GM06990 (cell line): ENCODE results near the gene SZT2.

Experiments used
- DNase-seq: peaks from one replicate; pipeline ENCODE4 v3.0.0-alpha.2; 2011; ENCODE audit not compliant: insufficient read length; ENCODE audit errors: extremely low read depth
- H3K27me3 ChIP-seq: replicated peaks from 2 replicates; pipeline ENCODE4 v1.6.0; 2011; ENCODE audit warnings: low read length; ENCODE audit not compliant: control insufficient read depth, insufficient read depth
- H3K36me3 ChIP-seq: 2 replicates; pipeline ENCODE4 v1.5.1; 2011; ENCODE audit warnings: low read length; ENCODE audit not compliant: control insufficient read depth, insufficient read depth
- H3K4me3 ChIP-seq: replicated peaks from 2 replicates; pipeline ENCODE4 v1.5.1; 2011; ENCODE audit warnings: low read depth, mild to moderate bottlenecking, control low read depth, low read length
- TF ChIP-seq, protein P1 (sequence below): IDR thresholded peaks from 2 replicates; pipeline ENCODE4 v1.5.1; 2011; ENCODE audit warnings: low read length, control low read depth, mild to moderate bottlenecking, inconsistent platforms; ENCODE audit not compliant: insufficient read depth, poor library complexity, severe bottlenecking

The SZT2 gene

DNA sequence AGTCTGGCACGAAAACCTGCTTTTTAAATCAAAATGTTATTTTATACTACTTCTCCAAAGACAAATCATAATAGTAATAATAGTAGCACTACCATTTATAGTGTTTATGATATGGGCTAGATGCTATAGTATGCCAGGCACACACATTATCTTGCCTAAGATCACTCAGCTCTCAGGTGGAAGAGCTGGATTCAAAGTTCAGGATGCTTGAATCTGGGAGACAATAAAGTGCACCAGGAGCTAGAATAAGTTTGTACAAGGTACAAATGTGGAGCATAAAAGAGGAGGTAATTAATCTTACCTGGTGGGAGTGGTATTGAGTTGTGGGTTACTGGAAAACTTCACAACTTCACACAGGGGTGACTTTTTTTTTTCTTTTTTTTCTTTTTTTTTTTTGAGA lies 11.9 kb upstream of the SZT2 start:
- Histone ChIP-seq H3K36me3 (peaks cover 2% of the 10 kb centered on the region), H3K27me3 (no peaks in the 10 kb centered on the region), H3K4me3 (no peak overlapping the region)
- TF ChIP-seq, protein P1, sequence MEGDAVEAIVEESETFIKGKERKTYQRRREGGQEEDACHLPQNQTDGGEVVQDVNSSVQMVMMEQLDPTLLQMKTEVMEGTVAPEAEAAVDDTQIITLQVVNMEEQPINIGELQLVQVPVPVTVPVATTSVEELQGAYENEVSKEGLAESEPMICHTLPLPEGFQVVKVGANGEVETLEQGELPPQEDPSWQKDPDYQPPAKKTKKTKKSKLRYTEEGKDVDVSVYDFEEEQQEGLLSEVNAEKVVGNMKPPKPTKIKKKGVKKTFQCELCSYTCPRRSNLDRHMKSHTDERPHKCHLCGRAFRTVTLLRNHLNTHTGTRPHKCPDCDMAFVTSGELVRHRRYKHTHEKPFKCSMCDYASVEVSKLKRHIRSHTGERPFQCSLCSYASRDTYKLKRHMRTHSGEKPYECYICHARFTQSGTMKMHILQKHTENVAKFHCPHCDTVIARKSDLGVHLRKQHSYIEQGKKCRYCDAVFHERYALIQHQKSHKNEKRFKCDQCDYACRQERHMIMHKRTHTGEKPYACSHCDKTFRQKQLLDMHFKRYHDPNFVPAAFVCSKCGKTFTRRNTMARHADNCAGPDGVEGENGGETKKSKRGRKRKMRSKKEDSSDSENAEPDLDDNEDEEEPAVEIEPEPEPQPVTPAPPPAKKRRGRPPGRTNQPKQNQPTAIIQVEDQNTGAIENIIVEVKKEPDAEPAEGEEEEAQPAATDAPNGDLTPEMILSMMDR = no peak
- no peak for DNase-seq

DNA sequence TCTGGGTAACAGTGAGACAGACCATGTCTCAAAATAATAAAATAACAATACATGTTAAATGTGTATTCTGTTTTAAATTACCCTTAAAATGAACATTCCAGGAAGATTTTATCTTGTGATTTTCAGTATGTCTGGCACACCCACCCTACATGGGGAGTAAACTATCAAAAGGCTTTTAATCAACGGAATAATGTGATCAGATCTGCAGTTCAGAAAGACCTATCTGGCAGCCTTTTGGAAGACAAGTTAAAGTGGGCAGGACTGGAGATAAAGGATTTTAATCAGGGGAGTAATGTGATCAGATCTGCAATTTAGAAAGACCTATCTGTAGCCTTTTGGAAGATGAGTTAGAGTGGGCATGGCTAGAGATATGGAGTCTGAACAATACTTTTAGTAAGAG lies 10.2 kb upstream of the SZT2 start:
- Histone ChIP-seq H3K36me3 (peaks cover 8% of the 10 kb centered on the region), H3K27me3 (no peaks in the 10 kb centered on the region), H3K4me3 (no peak overlapping the region)
- DNase-seq = no peak
- TF ChIP-seq, protein P1 = no peak

DNA sequence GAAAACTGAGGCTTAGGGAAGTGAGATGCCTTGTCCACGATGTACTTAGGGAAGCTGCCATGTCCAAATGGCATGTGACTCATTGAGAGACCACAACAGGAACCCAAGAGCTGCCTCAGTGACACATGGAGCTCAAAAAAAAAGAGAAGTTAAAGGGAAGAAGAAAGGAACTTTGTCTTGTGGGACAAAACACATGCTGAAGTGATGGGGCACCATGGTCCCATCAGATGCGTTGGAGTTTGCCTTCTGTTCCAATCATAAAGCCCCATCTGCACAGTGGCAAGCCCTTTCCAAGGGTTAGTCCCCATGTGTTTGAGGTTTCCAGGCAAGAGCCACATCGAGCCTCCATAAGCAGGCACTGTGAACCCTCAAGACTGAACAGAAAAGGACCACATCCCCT lies 8.1 kb upstream of the SZT2 start:
- DNase-seq = no peak
- Histone ChIP-seq H3K36me3 (peaks cover 16% of the 10 kb centered on the region), H3K4me3 (no peak overlapping the region), H3K27me3 (no peaks in the 10 kb centered on the region)
- TF ChIP-seq, protein P1 = no peak

DNA sequence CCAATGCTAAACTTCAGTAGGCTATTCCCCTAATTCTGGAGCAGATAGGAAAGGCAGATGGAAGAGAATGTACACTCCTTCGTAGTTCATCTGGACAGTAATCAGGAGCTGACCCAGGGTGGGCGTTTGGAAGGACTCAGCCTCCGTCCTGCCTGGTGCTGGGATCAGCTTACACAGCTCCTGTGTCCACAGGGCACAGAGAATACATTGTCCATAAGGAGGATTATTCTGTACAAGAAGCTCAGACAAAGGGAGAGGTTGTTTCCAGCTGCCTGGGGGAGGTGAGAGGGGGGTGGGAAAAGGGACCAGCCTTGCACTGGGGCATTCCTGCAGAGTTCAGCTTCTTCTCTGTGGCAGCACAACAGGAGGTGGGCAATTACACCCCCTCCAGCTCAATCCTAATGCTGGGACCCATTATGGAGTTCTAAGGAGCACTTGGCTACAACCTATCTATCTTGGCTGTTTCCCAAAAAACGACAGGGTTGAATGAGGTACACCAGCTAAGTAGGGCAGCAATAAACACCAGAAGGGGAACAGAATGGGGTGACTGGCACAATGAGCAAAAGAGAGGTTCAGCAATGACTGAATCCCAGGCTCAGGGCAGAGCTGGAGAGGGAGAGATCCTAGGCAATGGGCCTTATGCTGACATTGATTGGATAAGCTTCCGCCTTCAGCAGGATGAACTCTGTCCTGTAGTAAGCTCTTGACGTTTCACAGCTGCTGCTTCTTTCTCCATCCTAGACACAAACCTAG lies 7.5 kb upstream of the SZT2 start:
- DNase-seq = no peak
- Histone ChIP-seq H3K27me3 (no peaks in the 10 kb centered on the region), H3K36me3 (peaks cover 18% of the 10 kb centered on the region), H3K4me3 (no peak overlapping the region)
- TF ChIP-seq, protein P1 = no peak

GRCh38 chr1:43383449-43383848 lies 6.2 kb upstream of the SZT2 start:
- TF ChIP-seq, protein P1 = no peak
- no peak for DNase-seq
- no peak overlapping the region for H3K4me3 ChIP-seq
- no peaks in the 10 kb centered on the region for H3K27me3 ChIP-seq
- peaks cover 18% of the 10 kb centered on the region for H3K36me3 ChIP-seq

DNA sequence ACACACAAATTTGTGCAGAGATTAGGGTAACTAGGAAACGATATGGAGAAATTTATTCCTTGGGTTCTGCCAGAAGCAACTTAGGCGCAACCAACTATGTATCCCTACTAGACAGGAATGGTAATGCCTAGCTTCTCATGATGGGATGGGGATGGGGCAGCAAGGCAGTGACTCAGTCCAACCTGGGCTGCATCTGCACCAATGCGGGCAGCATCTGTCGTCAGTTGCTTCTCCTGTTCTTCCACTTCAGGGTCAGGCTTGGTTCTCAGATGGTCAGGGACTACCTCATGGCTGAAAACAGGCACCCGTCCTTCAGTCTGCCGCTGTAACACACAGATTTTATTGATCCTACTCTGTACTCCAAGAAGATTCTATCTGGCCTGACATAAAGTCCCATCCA lies 3.0 kb upstream of the SZT2 start:
- no peak for DNase-seq
- H3K27me3 ChIP-seq = no peaks in the 10 kb centered on the region
- no peak overlapping the region for H3K4me3 ChIP-seq
- H3K36me3 ChIP-seq = peaks cover 18% of the 10 kb centered on the region
- TF ChIP-seq, protein P1 = no peak
